Measurements from ENCODE around the gene FHOD3. TPM values are rescaled to one million over a fixed set of nuclear protein-coding genes. Genes with fewer than 3 reads are reported as not detected.
"Not testable (repeated sequence)": the region's sequence is repeated elsewhere in the genome, so short reads cannot be mapped to it uniquely, and the experiment has no call there.

Gene FHOD3
- total RNA-seq, 8 experiments from 2014 or later: 1.2 to 36.1 (median 21.8) TPM

DNA sequence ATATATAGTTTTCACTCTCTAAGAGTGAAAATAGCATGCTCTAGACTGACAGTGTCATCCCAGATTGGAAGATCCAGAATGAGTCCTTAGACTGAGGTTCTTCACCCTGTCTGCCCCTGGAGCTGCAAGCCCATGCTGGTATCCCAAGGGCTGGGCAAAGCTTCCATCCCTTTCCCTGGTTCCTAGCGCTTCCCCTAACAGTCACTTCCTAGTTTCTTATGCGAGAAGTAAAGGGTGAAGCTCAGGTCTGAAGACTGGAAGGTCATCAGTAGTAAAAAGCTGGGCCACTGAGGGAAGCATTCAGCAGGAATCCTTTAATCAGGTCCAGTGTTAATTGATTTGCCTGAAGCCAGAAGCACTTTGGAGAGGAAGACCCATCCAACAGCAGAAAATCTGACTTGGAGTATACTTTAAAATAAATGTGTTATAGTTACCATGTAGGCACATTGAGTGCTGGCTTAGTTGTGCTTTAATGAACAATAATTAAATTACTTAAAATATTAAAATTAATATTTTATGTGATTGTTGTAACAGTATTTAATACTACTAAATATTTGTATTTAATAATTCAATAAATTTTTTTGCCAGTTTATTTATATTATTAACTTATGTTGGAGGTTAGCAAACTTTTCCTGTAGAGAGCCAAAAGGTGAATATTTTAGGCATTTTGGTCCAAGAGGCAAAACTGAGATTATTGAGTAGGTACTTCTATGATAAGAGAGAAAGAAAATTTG lies 237.9 kb downstream of the FHOD3 start:
- in situ Hi-C loops (cut with MboI; ENCODE audit: low pct_unique_long_range_greater_than_20kb in 2 of 9, low sequenced_read_pairs in 9 of 9, unreplicated experiment in 9 of 9): no loop called here
- Histone ChIP-seq H3K4me3 (no peak overlapping the region), H3K4me1 (replicated peaks in 1 of 2) (no peaks in the 10 kb centered on the region), H3K27ac (no peak overlapping the region)
- no peak for ATAC-seq (replicated peaks in 6 of 8)
- WGBS, 10 experiments: 100% methylated on average over 1 to 2 of the region's 2 CpGs; no CpG with 5 or more reads in 5 of the 10 experiments

GRCh38 chr18:36536426-36536825 lies 238.9 kb downstream of the FHOD3 start:
- Histone ChIP-seq H3K27ac (no peak overlapping the region), H3K4me1 (replicated peaks in 1 of 2) (no peaks in the 10 kb centered on the region), H3K4me3 (no peak overlapping the region)
- 37 to 100% (median 67%) methylated on average over 1 to 3 of the region's 4 CpGs; no CpG with 5 or more reads in 3 of the 10 experiments for WGBS, 10 experiments
- in situ Hi-C loops (cut with MboI; ENCODE audit: low pct_unique_long_range_greater_than_20kb in 2 of 9, low sequenced_read_pairs in 9 of 9, unreplicated experiment in 9 of 9): no loop called here
- peak in 1 of 8 experiments; percentile 24 for ATAC-seq (replicated peaks in 6 of 8)

GRCh38 chr18:36537289-36537688 lies 239.8 kb downstream of the FHOD3 start:
- in situ Hi-C loops (cut with MboI; ENCODE audit: low pct_unique_long_range_greater_than_20kb in 2 of 9, low sequenced_read_pairs in 9 of 9, unreplicated experiment in 9 of 9): no loop called here
- Histone ChIP-seq H3K4me3 (no peak overlapping the region), H3K27ac (no peak overlapping the region), H3K4me1 (replicated peaks in 1 of 2) (no peaks in the 10 kb centered on the region)
- ATAC-seq (replicated peaks in 6 of 8): no peak

GRCh38 chr18:36539674-36540231 lies 242.2 kb downstream of the FHOD3 start:
- in situ Hi-C loops (cut with MboI; ENCODE audit: low pct_unique_long_range_greater_than_20kb in 2 of 9, low sequenced_read_pairs in 9 of 9, unreplicated experiment in 9 of 9): no loop called here
- Histone ChIP-seq H3K4me1 (replicated peaks in 1 of 2) (no peaks in the 10 kb centered on the region), H3K27ac (no peak overlapping the region), H3K4me3 (no peak overlapping the region)
- ATAC-seq (replicated peaks in 6 of 8): no peak
- 0 to 100% (median 89%) methylated on average over 1 to 5 of the region's 5 CpGs for WGBS, 10 experiments

- Histone ChIP-seq H3K4me3 (no peak overlapping the region), H3K27ac (no peak overlapping the region), H3K4me1 (replicated peaks in 1 of 2) (no peaks in the 10 kb centered on the region)
- 33 to 100% (median 90%) methylated on average over 1 to 2 of the region's 2 CpGs; no CpG with 5 or more reads in 3 of the 10 experiments for WGBS, 10 experiments
- ATAC-seq (replicated peaks in 6 of 8): peak in 1 of 8 experiments; percentile 91
- in situ Hi-C loops (cut with MboI; ENCODE audit: low pct_unique_long_range_greater_than_20kb in 2 of 9, low sequenced_read_pairs in 9 of 9, unreplicated experiment in 9 of 9): no loop called here
Measured at GRCh38 chr18:36543030-36543429, 245.5 kb downstream of the FHOD3 start.

DNA sequence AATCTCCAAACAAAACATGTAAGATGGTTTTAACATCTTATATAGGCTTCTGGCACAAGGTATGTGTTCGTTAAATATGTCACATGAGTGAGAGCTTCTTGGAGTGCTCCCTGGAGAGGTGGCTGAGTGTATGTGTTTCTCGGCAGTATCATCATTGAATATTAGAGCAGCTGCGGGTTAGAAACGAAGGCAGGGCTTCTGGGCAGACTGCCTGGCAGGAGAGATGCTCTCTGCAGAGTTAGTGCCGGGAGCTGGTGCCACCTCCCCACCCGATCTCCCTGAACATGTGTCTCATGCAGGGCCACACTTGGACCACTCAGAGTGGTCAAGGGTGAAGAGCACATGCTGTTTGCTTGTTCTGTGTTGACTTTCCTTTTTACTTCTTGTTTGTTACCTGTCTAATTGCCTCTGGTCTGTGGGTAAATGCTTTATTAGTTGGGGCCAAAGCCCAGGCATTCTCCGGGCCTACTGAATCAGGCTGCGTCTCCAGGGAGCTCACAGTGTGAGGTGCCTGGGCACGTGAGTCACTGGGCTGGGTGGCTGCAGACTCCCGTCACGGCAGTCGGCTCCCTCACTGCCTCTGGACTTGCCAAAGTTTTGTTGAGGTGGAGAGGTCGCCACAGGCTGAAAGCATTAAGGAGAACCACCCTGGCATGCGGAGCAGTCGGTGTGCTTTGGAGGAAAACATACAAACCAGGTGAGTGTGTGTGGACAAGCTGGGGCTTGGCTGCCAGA lies 246.6 kb downstream of the FHOD3 start:
- peak in 2 of 8 experiments; percentile 35 to 92 for ATAC-seq (replicated peaks in 6 of 8)

GRCh38 chr18:36545821-36546427 lies 248.4 kb downstream of the FHOD3 start:
- Histone ChIP-seq H3K27ac (no peak overlapping the region), H3K4me1 (replicated peaks in 1 of 2) (no peaks in the 10 kb centered on the region), H3K4me3 (no peak overlapping the region)
- in situ Hi-C loops (cut with MboI; ENCODE audit: low pct_unique_long_range_greater_than_20kb in 2 of 9, low sequenced_read_pairs in 9 of 9, unreplicated experiment in 9 of 9): no loop called here
- WGBS, 10 experiments: 65 to 100% (median 88%) methylated on average over 1 to 6 of the region's 6 CpGs
- ATAC-seq (replicated peaks in 6 of 8): no peak

More for the DNA sequence above, 246.6 kb downstream of the FHOD3 start:
- 78 to 100% (median 89%) methylated on average over 1 to 11 of the region's 15 CpGs; no CpG with 5 or more reads in 1 of the 10 experiments for WGBS, 10 experiments
- Histone ChIP-seq H3K27ac (no peak overlapping the region), H3K4me3 (no peak overlapping the region), H3K4me1 (replicated peaks in 1 of 2) (no peaks in the 10 kb centered on the region)
- in situ Hi-C loops (cut with MboI; ENCODE audit: low pct_unique_long_range_greater_than_20kb in 2 of 9, low sequenced_read_pairs in 9 of 9, unreplicated experiment in 9 of 9): no loop called here

DNA sequence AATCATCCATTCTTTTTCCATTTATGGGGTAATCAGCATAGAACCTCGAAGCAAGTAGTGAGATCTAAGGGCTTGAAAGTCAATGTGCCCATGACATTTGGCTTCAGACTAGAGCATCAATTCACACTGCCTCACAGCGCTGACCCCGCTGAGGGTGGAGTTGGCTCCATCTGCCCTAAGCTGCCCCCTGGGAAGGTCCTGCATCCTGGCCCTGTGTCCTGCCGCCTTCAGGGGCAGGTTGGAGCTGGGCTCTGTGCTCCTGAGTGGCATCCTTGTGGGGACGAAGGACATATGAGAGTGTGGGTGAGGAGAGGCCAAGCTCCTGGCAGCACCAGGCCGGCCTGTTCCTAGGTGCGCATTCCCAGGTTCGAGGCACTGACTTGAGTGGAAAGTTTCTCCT lies 249.4 kb downstream of the FHOD3 start:
- Histone ChIP-seq H3K4me1 (replicated peaks in 1 of 2) (no peaks in the 10 kb centered on the region), H3K27ac (no peak overlapping the region), H3K4me3 (no peak overlapping the region)
- ATAC-seq (replicated peaks in 6 of 8): no peak
- in situ Hi-C loops (cut with MboI; ENCODE audit: low pct_unique_long_range_greater_than_20kb in 2 of 9, low sequenced_read_pairs in 9 of 9, unreplicated experiment in 9 of 9): no loop called here
- 83 to 96% (median 86%) methylated on average over 1 to 7 of the region's 8 CpGs; no CpG with 5 or more reads in 5 of the 10 experiments for WGBS, 10 experiments

GRCh38 chr18:36547544-36547943 lies 250.0 kb downstream of the FHOD3 start:
- 75 to 100% (median 95%) methylated on average over 1 to 8 of the region's 11 CpGs for WGBS, 10 experiments
- H3K4me1 ChIP-seq (replicated peaks in 1 of 2): no peaks in the 10 kb centered on the region
- no peak overlapping the region for H3K27ac ChIP-seq
- no peak for ATAC-seq (replicated peaks in 6 of 8)
- in situ Hi-C loops (cut with MboI; ENCODE audit: low pct_unique_long_range_greater_than_20kb in 2 of 9, low sequenced_read_pairs in 9 of 9, unreplicated experiment in 9 of 9): no loop called here
- no peak overlapping the region for H3K4me3 ChIP-seq

GRCh38 chr18:36551274-36551673 lies 253.8 kb downstream of the FHOD3 start:
- not testable (repeated sequence) for H3K4me1 ChIP-seq (replicated peaks in 1 of 2); ATAC-seq (replicated peaks in 6 of 8); H3K4me3 ChIP-seq; H3K27ac ChIP-seq
- WGBS, 10 experiments: 83 to 100% (median 100%) methylated on average over 1 of the region's 1 CpG; no CpG with 5 or more reads in 6 of the 10 experiments
- in situ Hi-C loops (cut with MboI; ENCODE audit: low pct_unique_long_range_greater_than_20kb in 2 of 9, low sequenced_read_pairs in 9 of 9, unreplicated experiment in 9 of 9): loop anchor here in 1 of 9 experiments (25.0 kb wide), 1 partner anchor 239 kb away; no protein-coding TSS in a partner anchor

DNA sequence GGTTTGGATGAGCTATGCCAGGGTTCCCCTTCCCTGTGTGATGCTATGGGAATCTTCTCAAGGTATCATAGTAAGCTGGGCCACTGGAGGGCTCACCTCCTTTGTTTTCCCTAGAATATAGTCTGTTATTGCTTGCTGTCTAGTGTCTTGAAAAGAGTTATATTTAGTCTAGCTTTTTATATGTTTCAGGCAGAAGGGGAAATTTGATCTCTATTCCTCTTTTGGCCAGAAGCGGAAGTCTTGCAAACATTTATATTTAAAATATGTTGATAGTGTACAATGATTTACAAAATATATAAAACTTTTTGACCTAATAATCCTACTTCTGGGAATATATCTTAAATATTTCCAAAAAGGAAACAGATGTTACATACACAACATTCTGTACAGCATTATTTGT lies 260.7 kb downstream of the FHOD3 start:
- Histone ChIP-seq H3K4me3 (no peak overlapping the region), H3K27ac (no peak overlapping the region)
- ATAC-seq (replicated peaks in 6 of 8): no peak

GRCh38 chr18:36559149-36559857 lies 261.8 kb downstream of the FHOD3 start:
- peak in 6 of 8 experiments; percentile 30 to 88 (median 67) for ATAC-seq (replicated peaks in 6 of 8)
- Histone ChIP-seq H3K4me1 (replicated peaks in 1 of 2) (peaks cover 0 to 2% of the 10 kb centered on the region in 2 donors), H3K27ac (no peak overlapping the region), H3K4me3 (no peak overlapping the region)
- 63 to 85% (median 77%) methylated on average over 3 to 8 of the region's 8 CpGs; no CpG with 5 or more reads in 4 of the 10 experiments for WGBS, 10 experiments
- in situ Hi-C loops (cut with MboI; ENCODE audit: low pct_unique_long_range_greater_than_20kb in 2 of 9, low sequenced_read_pairs in 9 of 9, unreplicated experiment in 9 of 9): loop anchor here in 1 of 9 experiments (25.0 kb wide), 1 partner anchor 247 kb away; no protein-coding TSS in a partner anchor

More for the DNA sequence above, 260.7 kb downstream of the FHOD3 start:
- 89 to 100% (median 100%) methylated on average over 1 of the region's 1 CpG; no CpG with 5 or more reads in 2 of the 10 experiments for WGBS, 10 experiments
- in situ Hi-C loops (cut with MboI; ENCODE audit: low pct_unique_long_range_greater_than_20kb in 2 of 9, low sequenced_read_pairs in 9 of 9, unreplicated experiment in 9 of 9): loop anchor here in 1 of 9 experiments (25.0 kb wide), 1 partner anchor 246 kb away; no protein-coding TSS in a partner anchor
- peaks cover 0 to 2% of the 10 kb centered on the region in 2 donors for H3K4me1 ChIP-seq (replicated peaks in 1 of 2)
